IMR-90 (cell line): Measurements from ENCODE around the gene COX5B. TPM values are rescaled to one million over a fixed set of nuclear protein-coding genes. Genes with fewer than 3 reads are reported as not detected.

Experiments used
- ATAC-seq: fragments of 200-7000 bp; cut with Tn5 transposase; 2 replicates; pipeline ENCODE4 v1.9.1; 2020; ENCODE audit warnings: low read depth, mild to moderate bottlenecking, moderate library complexity
- BruUV-seq: library from RNA; stranded (reverse); fragments of 400-500 nt; replicated peaks from 2 replicates; lab custom pipeline; 2021; lab: Mats Ljungman, UMichigan
- CTCF ChIA-PET: fragments of 300-600 bp; formaldehyde crosslinking; extraction: SDS; loops from one replicate; lab custom pipeline; 2021; ENCODE audit warnings: antibody characterized with exemption; lab: Yijun Ruan, JAX
- POLR2A ChIA-PET: fragments of 300-600 bp; sonication (Branson Sonifier 250); formaldehyde crosslinking; loops from one replicate; lab custom pipeline; 2022; ENCODE audit warnings: antibody characterized with exemption; ENCODE audit not compliant: unreplicated experiment; lab: Charles Lee
- DNase-seq: peaks from one replicate; pipeline ENCODE4 v3.0.0; 2013
- H2AFZ ChIP-seq: replicated peaks from 2 replicates; pipeline ENCODE3; 2013; ENCODE audit warnings: low read length, mild to moderate bottlenecking; ENCODE audit not compliant: poor library complexity
- H2AK5ac ChIP-seq: 2 replicates; pipeline ENCODE4 v1.6.1; 2013; ENCODE audit warnings: low read depth, low read length, inconsistent platforms
- H2AK9ac ChIP-seq: replicated peaks from 2 replicates; pipeline ENCODE3; 2013; ENCODE audit warnings: mild to moderate bottlenecking, low read depth, low read length, moderate library complexity; ENCODE audit not compliant: poor library complexity
- H2BK120ac ChIP-seq: 2 replicates; pipeline ENCODE4 v1.6.1; 2013; ENCODE audit warnings: low read depth, low read length, inconsistent platforms
- H2BK15ac ChIP-seq: 3 replicates; pipeline ENCODE4 v1.6.1; 2013; ENCODE audit warnings: low read depth, low read length, inconsistent platforms
- H2BK20ac ChIP-seq: 2 replicates; pipeline ENCODE4 v1.6.1; 2013; ENCODE audit warnings: low read depth, mild to moderate bottlenecking, inconsistent platforms, low read length, moderate library complexity
- H2BK5ac ChIP-seq: 2 replicates; pipeline ENCODE4 v1.6.1; 2013; ENCODE audit warnings: mild to moderate bottlenecking, low read depth, low read length, inconsistent platforms; ENCODE audit not compliant: poor library complexity, severe bottlenecking
- H3K14ac ChIP-seq: replicated peaks from 2 replicates; pipeline ENCODE4 v1.6.1; 2013; ENCODE audit warnings: low read depth, low read length, inconsistent platforms
- H3K18ac ChIP-seq: 2 replicates; pipeline ENCODE4 v1.6.1; 2013; ENCODE audit warnings: low read depth, low read length, control low read depth
- H3K23ac ChIP-seq: 2 replicates; pipeline ENCODE4 v1.6.1; 2013; ENCODE audit warnings: low read depth, low read length, inconsistent platforms
- H3K27ac ChIP-seq: 2 replicates; pipeline ENCODE4 v1.5.1; 2013; ENCODE audit warnings: mild to moderate bottlenecking, control low read depth, low read length; ENCODE audit not compliant: insufficient read depth
- H3K27me3 ChIP-seq: 2 replicates; pipeline ENCODE4 v1.6.1; 2013; ENCODE audit warnings: low read length; ENCODE audit not compliant: control insufficient read depth, insufficient read depth
- H3K36me3 ChIP-seq: 2 replicates; pipeline ENCODE4 v1.6.1; 2013; ENCODE audit warnings: low read length, mixed read lengths; ENCODE audit not compliant: control insufficient read depth, insufficient read depth
- H3K4ac ChIP-seq: 2 replicates; pipeline ENCODE4 v1.6.1; 2013; ENCODE audit warnings: low read depth, low read length, inconsistent platforms
- H3K4me1 ChIP-seq: 2 replicates; pipeline ENCODE4 v1.6.1; 2013; ENCODE audit warnings: low read length, mixed read lengths; ENCODE audit not compliant: control insufficient read depth, insufficient read depth
- H3K4me2 ChIP-seq: 2 replicates; pipeline ENCODE4 v1.6.1; 2013; ENCODE audit warnings: low read depth, mild to moderate bottlenecking, control low read depth, low read length, moderate library complexity
- H3K4me3 ChIP-seq: 2 replicates; pipeline ENCODE4 v1.5.1; 2013; ENCODE audit warnings: low read depth, mild to moderate bottlenecking, control low read depth, low read length, moderate library complexity; ENCODE audit not compliant: insufficient read depth
- H3K56ac ChIP-seq: 2 replicates; pipeline ENCODE4 v1.6.1; 2013; ENCODE audit warnings: low read length, inconsistent platforms; ENCODE audit not compliant: insufficient read depth; ENCODE audit errors: extremely low read depth
- H3K79me1 ChIP-seq, 2 experiments: 2 replicates each; pipeline ENCODE4 v1.6.1; 2013; ENCODE audit warnings: low read length in 2 of 2, inconsistent platforms in 1 of 2, low read depth in 1 of 2
- H3K9ac ChIP-seq: 2 replicates; pipeline ENCODE4 v1.6.1; 2013; ENCODE audit warnings: low read depth, low read length, control low read depth
- H3K9me1 ChIP-seq: 2 replicates; pipeline ENCODE4 v1.6.1; 2013; ENCODE audit warnings: low read length, inconsistent platforms; ENCODE audit not compliant: insufficient read depth
- H3K9me3 ChIP-seq: 2 replicates; pipeline ENCODE4 v1.6.1; 2013; ENCODE audit warnings: low read length; ENCODE audit not compliant: control insufficient read depth, insufficient read depth
- H4K20me1 ChIP-seq: 2 replicates; pipeline ENCODE4 v1.6.1; 2013; ENCODE audit warnings: low read length, inconsistent platforms; ENCODE audit not compliant: insufficient read depth
- H4K5ac ChIP-seq: 2 replicates; pipeline ENCODE4 v1.6.1; 2013; ENCODE audit warnings: mild to moderate bottlenecking, low read depth, low read length, control low read depth
- H4K8ac ChIP-seq, 2 experiments: 2 replicates each; pipeline ENCODE4 v1.6.1; 2013; ENCODE audit warnings: low read depth in 2 of 2, low read length in 2 of 2, control low read depth in 1 of 2, inconsistent platforms in 1 of 2
- H4K91ac ChIP-seq: 2 replicates; pipeline ENCODE4 v1.6.1; 2013; ENCODE audit warnings: low read depth, low read length, inconsistent platforms; ENCODE audit not compliant: insufficient read depth
- CEBPB ChIP-seq: IDR thresholded peaks from 2 replicates; pipeline ENCODE4 v1.6.1; 2012; ENCODE audit warnings: low read depth, low read length, improper control_type of control experiment
- CHD1 ChIP-seq: IDR thresholded peaks from 2 replicates; pipeline ENCODE4 v1.6.1; 2012; ENCODE audit warnings: low read depth, low read length, improper control_type of control experiment
- ELK1 ChIP-seq: fragments of 150-350 bp; IDR thresholded peaks from 2 replicates; pipeline ENCODE4 v1.6.1; 2016; ENCODE audit warnings: low read depth, mild to moderate bottlenecking, low read length, moderate library complexity, borderline replicate concordance
- FOS ChIP-seq: fragments of 150-350 bp; IDR thresholded peaks from 2 replicates; pipeline ENCODE4 v1.6.1; 2016; ENCODE audit warnings: low read depth, low read length
- MAZ ChIP-seq: IDR thresholded peaks from 2 replicates; pipeline ENCODE4 v1.6.1; 2012; ENCODE audit warnings: low read depth, mild to moderate bottlenecking, low read length, improper control_type of control experiment, moderate library complexity, borderline replicate concordance
- NFE2L2 ChIP-seq: fragments of 150-350 bp; IDR thresholded peaks from 2 replicates; pipeline ENCODE4 v1.6.1; 2016; ENCODE audit warnings: low read depth, mild to moderate bottlenecking, low read length
- POLR2A ChIP-seq: IDR thresholded peaks from 2 replicates; pipeline ENCODE4 v1.6.1; 2012; ENCODE audit warnings: mild to moderate bottlenecking, low read depth, low read length
- RCOR1 ChIP-seq: IDR thresholded peaks from 2 replicates; pipeline ENCODE4 v1.6.1; 2012; ENCODE audit warnings: mild to moderate bottlenecking, low read length, improper control_type of control experiment; ENCODE audit not compliant: insufficient replicate concordance
- RFX5 ChIP-seq: IDR thresholded peaks from 2 replicates; pipeline ENCODE4 v1.8.0; 2012; ENCODE audit warnings: low read depth, mild to moderate bottlenecking, low read length, moderate library complexity
- USF2 ChIP-seq: fragments of 150-350 bp; IDR thresholded peaks from 2 replicates; pipeline ENCODE4 v1.6.1; 2017; ENCODE audit warnings: mild to moderate bottlenecking, antibody characterized with exemption, low read length, low read depth
- WGBS, 2 experiments: methylation state at CpG; one replicate each; pipeline versions ENCODE4 v1.1.5 to v1.1.7; 2013; ENCODE audit warnings: missing lambda C conversion rate in 2 of 2; ENCODE audit not compliant: insufficient read length in 1 of 2; ENCODE audit errors: extremely low coverage in 2 of 2; 5-methylcytosine and 5-hydroxymethylcytosine counted together
- dilution Hi-C: fragments of 300-500 bp; cut with HindIII; formaldehyde crosslinking; loops from one replicate; pipeline ENCODE4 v1.14.3; 2018; ENCODE audit warnings: low sequenced_read_pairs; ENCODE audit not compliant: unreplicated experiment
- in situ Hi-C: fragments of 300-500 bp; cut with MboI; formaldehyde crosslinking; loops from 3 replicates; pipeline ENCODE4 v1.14.3; 2019; ENCODE audit warnings: low sequenced_read_pairs, inconsistent platforms, mixed read lengths
- intact Hi-C: fragments of 100-400 bp; cut with micrococcal nuclease; formaldehyde crosslinking; loops from 2 replicates; pipeline ENCODE4 v1.10.0; 2022
- polyA plus RNA-seq, 3 experiments: library from polyadenylated mRNA; depleted of rRNA; stranded (reverse); fragments of >200 nt; gene quantifications; 2 replicates each; pipeline ENCODE4 v1.2.3, GENCODE V29; 2012; ENCODE audit warnings: low replicate concordance in 1 of 3
- total RNA-seq: library from RNA; depleted of rRNA; stranded (reverse); fragments of >200 nt; gene quantifications from 2 replicates; pipeline ENCODE4 v1.2.3, GENCODE V29; 2012
- TF ChIP-seq, protein P1 (sequence below): conservative IDR thresholded peaks from 2 replicates; pipeline ENCODE4 v1.5.1; 2012; ENCODE audit warnings: mild to moderate bottlenecking, low read depth, low read length, improper control_type of control experiment

The COX5B gene
- total and polyA plus RNA-seq, 2 of the 4 experiments (the other 2 are of a cell fraction), result 140 to 272 TPM

DNA sequence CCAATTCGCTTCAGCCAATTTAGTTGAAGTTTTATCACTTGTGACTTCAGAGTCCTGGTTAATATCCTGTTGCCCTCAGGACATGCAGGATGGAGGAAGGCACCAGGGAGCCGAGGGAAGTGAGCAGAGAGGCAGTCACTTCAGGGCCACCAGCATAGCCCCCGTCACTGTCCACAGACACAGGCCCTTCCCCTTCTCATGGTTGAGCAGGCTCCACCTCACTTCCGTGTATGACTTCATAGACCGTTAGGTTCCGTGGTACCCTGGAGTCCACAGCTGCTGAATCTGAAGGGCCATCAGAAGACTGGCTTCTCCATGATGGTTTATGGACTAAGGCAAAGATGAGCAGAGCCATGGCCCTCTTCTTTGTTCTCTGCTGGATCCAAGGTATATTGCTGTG, 23.6 kb downstream of the COX5B start, which contains the start of gene C2orf92:
Gene C2orf92, plus strand, starts transcription at position 266 of the 400 bp plus-strand sequence. Its CDS starts 76 bp downstream, at position 342.
- no peak within 1 kb of the TSS for H3K23ac ChIP-seq
- TF ChIP-seq ELK1 (no peak), USF2 (no peak), CEBPB (no peak), MAZ (no peak), POLR2A (no peak), RCOR1 (no peak), FOS (no peak), NFE2L2 (no peak), RFX5 (no peak), CHD1 (no peak)
- TF ChIP-seq, protein P1, sequence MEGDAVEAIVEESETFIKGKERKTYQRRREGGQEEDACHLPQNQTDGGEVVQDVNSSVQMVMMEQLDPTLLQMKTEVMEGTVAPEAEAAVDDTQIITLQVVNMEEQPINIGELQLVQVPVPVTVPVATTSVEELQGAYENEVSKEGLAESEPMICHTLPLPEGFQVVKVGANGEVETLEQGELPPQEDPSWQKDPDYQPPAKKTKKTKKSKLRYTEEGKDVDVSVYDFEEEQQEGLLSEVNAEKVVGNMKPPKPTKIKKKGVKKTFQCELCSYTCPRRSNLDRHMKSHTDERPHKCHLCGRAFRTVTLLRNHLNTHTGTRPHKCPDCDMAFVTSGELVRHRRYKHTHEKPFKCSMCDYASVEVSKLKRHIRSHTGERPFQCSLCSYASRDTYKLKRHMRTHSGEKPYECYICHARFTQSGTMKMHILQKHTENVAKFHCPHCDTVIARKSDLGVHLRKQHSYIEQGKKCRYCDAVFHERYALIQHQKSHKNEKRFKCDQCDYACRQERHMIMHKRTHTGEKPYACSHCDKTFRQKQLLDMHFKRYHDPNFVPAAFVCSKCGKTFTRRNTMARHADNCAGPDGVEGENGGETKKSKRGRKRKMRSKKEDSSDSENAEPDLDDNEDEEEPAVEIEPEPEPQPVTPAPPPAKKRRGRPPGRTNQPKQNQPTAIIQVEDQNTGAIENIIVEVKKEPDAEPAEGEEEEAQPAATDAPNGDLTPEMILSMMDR, result no peak
- no peak within 1 kb of the TSS for H2AFZ ChIP-seq
- H3K9me3 ChIP-seq, result no peaks in the 10 kb centered on the region
- no peaks in the 10 kb centered on the region for H3K79me1 ChIP-seq
- no peaks in the 10 kb centered on the region for H4K20me1 ChIP-seq
- no peak within 1 kb of the TSS for H3K9ac ChIP-seq
- no peak within 1 kb of the TSS for H4K91ac ChIP-seq
- dilution Hi-C loops (no loop called here), intact Hi-C loops (no loop called here), in situ Hi-C loops (loop anchor here (25.0 kb wide), 1 partner anchor 1607 kb away; no protein-coding TSS in a partner anchor)
- H3K9me1 ChIP-seq, result 0 out of 2 replicates have a peak, but pooled peaks cover 3% of the 10 kb centered on the region
- H3K14ac ChIP-seq, result no peak within 1 kb of the TSS
- H3K27ac ChIP-seq, result no peak within 1 kb of the TSS
- H3K4ac ChIP-seq, result no peak within 1 kb of the TSS
- peak within 1 kb of the TSS; percentile 26 for H2AK9ac ChIP-seq
- peaks cover 2% of the 10 kb centered on the region; the same call in 1 of the 2 replicates for H3K4me1 ChIP-seq
- no peak within 1 kb of the TSS for H2BK15ac ChIP-seq
- H3K4me3 ChIP-seq, result no peak within 1 kb of the TSS
- H4K5ac ChIP-seq, result no peak within 1 kb of the TSS
- ChIA-PET POLR2A (no interaction called here), CTCF (no interaction called here)
- no peak within 1 kb of the TSS for H4K8ac ChIP-seq
- no peak within 1 kb of the TSS for H3K18ac ChIP-seq
- H3K56ac ChIP-seq, result no peak within 1 kb of the TSS
- no peak within 1 kb of the TSS for H2BK20ac ChIP-seq
- DNase-seq (no peak), ATAC-seq (no peak)
- no peak within 1 kb of the TSS for H2BK5ac ChIP-seq
- 88% methylated on average over 4 of the region's 6 CpGs; no CpG with 5 or more reads in 1 of the 2 experiments for WGBS, 2 experiments
- H3K27me3 ChIP-seq, result no peaks in the 10 kb centered on the region
- no peak within 1 kb of the TSS for H2BK120ac ChIP-seq
- H2AK5ac ChIP-seq, result no peak within 1 kb of the TSS
- no peaks in the 10 kb centered on the region for H3K36me3 ChIP-seq
- no TSS peak for BruUV-seq
- H3K4me2 ChIP-seq, result no peak within 1 kb of the TSS
